ENCODE measurements around the gene GALNT9. TPM values are rescaled to one million over a fixed set of nuclear protein-coding genes. Genes with fewer than 3 reads are reported as not detected.

The GALNT9 gene
- total RNA-seq, 1 experiment from 2014 or later = 0.45 TPM

DNA sequence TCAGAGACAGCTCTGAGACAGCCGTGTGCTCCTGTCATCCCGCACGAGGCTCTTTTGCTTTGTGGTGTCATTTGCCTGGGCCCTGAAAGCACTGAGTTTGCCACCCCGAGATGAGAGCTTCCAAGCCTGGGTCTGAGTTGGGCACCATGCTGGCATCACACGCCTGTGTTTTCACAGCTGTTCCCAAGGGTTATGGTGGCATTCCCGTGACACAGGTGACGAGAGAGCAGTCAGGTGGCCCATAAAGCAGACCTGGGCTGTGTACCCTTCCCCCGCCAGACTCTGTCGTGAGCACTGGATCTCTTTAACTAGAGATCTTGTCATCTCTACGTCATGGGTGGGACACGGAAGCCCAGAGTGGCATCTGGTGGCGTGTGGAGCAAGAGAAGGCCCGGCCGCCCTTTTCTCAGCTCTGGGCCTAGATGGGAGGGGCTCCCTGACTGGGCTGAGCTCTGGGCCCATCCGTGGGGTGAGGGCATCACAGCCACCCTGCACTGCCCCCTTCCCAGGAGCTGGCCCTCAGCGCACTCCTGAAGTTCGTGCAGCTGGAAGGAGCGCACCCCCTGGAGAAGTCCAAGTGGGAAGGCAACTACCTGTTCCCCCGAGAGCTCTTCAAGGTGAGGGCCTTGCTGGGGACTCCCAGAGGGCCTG is 182.5 kb downstream of the GALNT9 start:
- Mint-ChIP-seq H3K27ac (ENCODE audit: unreplicated experiment) (no peak overlapping the region), H3K9me3 (ENCODE audit: unreplicated experiment) (no peaks in the 10 kb centered on the region), H3K27me3 (ENCODE audit: insufficient read depth, unreplicated experiment) (no peaks in the 10 kb centered on the region), H3K4me1 (ENCODE audit: low read depth, unreplicated experiment) (no peaks in the 10 kb centered on the region), H3K36me3 (ENCODE audit: insufficient read depth, unreplicated experiment) (peaks cover 58% of the 10 kb centered on the region), H3K4me3 (ENCODE audit: unreplicated experiment) (peak overlapping the region; percentile 85)
- no peaks in the 10 kb centered on the region for H3K27me3 ChIP-seq (replicated peaks; ENCODE audit: control insufficient read depth, insufficient read depth, low read length)
- no peak for DNase-seq
- BruUV-seq (replicated peaks) = no TSS peak
- CTCF ChIA-PET = no interaction called here
- POLR2A ChIA-PET = no interaction called here
- TF ChIP-seq, protein P1, sequence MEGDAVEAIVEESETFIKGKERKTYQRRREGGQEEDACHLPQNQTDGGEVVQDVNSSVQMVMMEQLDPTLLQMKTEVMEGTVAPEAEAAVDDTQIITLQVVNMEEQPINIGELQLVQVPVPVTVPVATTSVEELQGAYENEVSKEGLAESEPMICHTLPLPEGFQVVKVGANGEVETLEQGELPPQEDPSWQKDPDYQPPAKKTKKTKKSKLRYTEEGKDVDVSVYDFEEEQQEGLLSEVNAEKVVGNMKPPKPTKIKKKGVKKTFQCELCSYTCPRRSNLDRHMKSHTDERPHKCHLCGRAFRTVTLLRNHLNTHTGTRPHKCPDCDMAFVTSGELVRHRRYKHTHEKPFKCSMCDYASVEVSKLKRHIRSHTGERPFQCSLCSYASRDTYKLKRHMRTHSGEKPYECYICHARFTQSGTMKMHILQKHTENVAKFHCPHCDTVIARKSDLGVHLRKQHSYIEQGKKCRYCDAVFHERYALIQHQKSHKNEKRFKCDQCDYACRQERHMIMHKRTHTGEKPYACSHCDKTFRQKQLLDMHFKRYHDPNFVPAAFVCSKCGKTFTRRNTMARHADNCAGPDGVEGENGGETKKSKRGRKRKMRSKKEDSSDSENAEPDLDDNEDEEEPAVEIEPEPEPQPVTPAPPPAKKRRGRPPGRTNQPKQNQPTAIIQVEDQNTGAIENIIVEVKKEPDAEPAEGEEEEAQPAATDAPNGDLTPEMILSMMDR (IDR thresholded peaks at IDR 0.05; ENCODE audit: insufficient read depth in 1 of 2, low read depth in 1 of 2, low read length in 1 of 2, severe bottlenecking in 1 of 2, unreplicated experiment in 1 of 2) = no peak
- no peaks in the 10 kb centered on the region for H3K9me3 ChIP-seq
- H3K4me1 ChIP-seq = peaks cover 6% of the 10 kb centered on the region
- intact Hi-C loops (cut with micrococcal nuclease; ENCODE audit: unreplicated experiment) = no loop called here
- peaks cover 2% of the 10 kb centered on the region; the same call in 1 of the 2 replicates for H3K36me3 ChIP-seq (ENCODE audit: control insufficient read depth, insufficient read depth, low read length)
- H3K4me3 ChIP-seq (ENCODE audit: low read depth, low read length) = no peak overlapping the region

Other genes with a start within 250 kb of the GALNT9 start
- 35.5 and 40.4 TPM in 2 replicates for gene DDX51, start 185.3 kb downstream of the GALNT9 start, total RNA-seq (2022)
- gene NOC4L, start 185.1 kb downstream of the GALNT9 start, total RNA-seq (2022) = 39.6 and 40.7 TPM in 2 replicates
- 90.3 and 96.1 TPM in 2 replicates for gene FBRSL1, start 160.6 kb upstream of the GALNT9 start, total RNA-seq (2022)